Heart left ventricle (tissue), 13 donors: Measurements from ENCODE around the gene SOWAHD.

Source experiments
- POLR2A ChIP-seq, 2 donors: fragments of 450-650 bp; IDR thresholded peaks; one replicate each; pipeline ENCODE4 v1.6.1; 2017; ENCODE audit warnings: antibody characterized with exemption in 2 of 2, mild to moderate bottlenecking in 2 of 2, moderate library complexity in 2 of 2
- TF ChIP-seq, protein P1 (sequence below), 12 donors: fragments of 200-600 bp; sonication (generic) in 4 of 12; IDR thresholded peaks; one replicate each; pipeline versions ENCODE4 v1.5.0 to v1.8.0; 2018 to 2022; ENCODE audit warnings: antibody characterized with exemption in 12 of 12, mild to moderate bottlenecking in 5 of 12
- donor health status: ischemic (EF 13 %, LVEDD 7.1; RV severe dilation, severe dysfunction).
- donor health status: DM: no; HTN: yes; CAD: no.
- donor health status: DM: no; HTN: no; CAD: no.
- donor health status: ischemic (EF 25% LVEDD 6.9; RV normal size, moderate dysfunction).
- donor health status: ischemic (EF 25% LVEDD 5.7; RV mildly dilated, moderate dysfunction).
- donor health status: ischemic (EF 35%, LVEDD 5.7; RV mildly dilated, moderate dysfunction).
- donor health status: nonischemic (EF 11% LVEDD 7.7; RV severe dilation, severe dysfunction).
- donor health status: DM: yes; HTN: yes; CAD: no.
- donor health status: PGD.
- donor health status: ischemic (EF 29% LVEDD 5.4; RV normal size, mild dysfunction).
- donor health status: nonischemic (EF 23%, LVEDD 6.1; RV moderate dilation, normal function).

DNA sequence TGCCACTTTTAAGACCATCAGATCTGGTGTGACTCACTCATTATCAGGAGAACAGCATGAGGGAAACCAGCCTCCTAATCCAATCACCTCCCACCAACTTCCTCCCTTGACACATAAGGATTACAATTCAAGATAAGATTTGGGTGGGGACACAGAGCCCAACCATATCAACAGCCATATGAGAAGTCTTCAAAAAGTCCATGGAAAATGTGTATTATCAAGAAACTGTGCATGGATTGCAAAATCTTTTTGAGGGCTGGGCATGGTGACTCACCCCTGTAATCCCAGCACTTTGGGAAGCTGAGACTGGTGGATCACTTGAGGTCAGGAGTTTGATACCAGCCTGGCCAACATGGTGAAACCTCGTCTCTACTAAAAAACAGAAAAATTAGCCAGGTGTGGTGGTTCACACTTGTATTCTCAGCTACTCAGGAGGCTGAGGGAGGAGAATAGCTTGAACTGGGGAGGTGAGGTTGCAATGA is 50.8 kb downstream of the SOWAHD start:
- TF ChIP-seq, protein P1, sequence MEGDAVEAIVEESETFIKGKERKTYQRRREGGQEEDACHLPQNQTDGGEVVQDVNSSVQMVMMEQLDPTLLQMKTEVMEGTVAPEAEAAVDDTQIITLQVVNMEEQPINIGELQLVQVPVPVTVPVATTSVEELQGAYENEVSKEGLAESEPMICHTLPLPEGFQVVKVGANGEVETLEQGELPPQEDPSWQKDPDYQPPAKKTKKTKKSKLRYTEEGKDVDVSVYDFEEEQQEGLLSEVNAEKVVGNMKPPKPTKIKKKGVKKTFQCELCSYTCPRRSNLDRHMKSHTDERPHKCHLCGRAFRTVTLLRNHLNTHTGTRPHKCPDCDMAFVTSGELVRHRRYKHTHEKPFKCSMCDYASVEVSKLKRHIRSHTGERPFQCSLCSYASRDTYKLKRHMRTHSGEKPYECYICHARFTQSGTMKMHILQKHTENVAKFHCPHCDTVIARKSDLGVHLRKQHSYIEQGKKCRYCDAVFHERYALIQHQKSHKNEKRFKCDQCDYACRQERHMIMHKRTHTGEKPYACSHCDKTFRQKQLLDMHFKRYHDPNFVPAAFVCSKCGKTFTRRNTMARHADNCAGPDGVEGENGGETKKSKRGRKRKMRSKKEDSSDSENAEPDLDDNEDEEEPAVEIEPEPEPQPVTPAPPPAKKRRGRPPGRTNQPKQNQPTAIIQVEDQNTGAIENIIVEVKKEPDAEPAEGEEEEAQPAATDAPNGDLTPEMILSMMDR (IDR thresholded peaks at IDR 0.05), result no peak
- no peak for TF ChIP-seq POLR2A (IDR thresholded peaks at IDR 0.05)
